Measurements from ENCODE around the gene DUSP9. TPM values are rescaled to one million over a fixed set of nuclear protein-coding genes. Genes with fewer than 3 reads are reported as not detected.

DUSP9 gene
- total and polyA plus RNA-seq, 10 of the 15 experiments (the other 5 are each of a cell fraction or from before 2014, with no cell fraction given), result 0.10 TPM; not detected in 9

DNA sequence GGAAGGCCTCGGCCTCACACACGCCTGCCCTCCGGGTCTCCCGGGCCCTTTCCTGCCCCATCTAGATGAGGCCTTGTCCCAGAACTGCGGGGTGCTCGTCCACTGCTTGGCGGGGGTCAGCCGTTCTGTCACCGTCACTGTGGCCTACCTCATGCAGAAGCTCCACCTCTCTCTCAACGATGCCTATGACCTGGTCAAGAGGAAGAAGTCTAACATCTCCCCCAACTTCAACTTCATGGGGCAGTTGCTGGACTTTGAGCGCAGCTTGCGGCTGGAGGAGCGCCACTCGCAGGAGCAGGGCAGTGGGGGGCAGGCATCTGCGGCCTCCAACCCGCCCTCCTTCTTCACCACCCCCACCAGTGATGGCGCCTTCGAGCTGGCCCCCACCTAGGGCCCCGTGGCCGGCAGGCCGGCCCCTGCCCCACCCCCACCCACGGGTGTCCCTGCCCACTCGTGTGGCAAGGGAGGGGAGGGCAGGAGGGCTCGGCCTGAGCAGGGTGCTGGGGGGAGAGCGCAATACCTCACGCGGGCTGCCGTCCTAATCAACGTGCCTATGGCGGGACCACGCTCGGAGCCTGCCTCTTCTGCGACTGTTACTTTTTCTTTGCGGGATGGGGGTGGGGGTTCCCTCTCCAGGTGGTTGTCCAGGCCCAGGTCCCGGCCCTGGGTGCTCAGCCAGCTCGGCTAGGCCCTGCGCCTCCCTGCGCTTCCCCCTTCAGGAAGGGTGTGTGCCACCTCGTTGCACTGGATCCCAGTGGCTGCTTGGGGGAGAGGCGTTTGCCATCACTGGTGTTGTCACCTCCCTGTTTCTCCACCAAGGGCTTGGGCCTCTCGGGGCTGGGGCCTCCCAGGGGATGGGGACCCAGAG lies 3.1 kb downstream of the DUSP9 start:
- intact Hi-C loops (cut with micrococcal nuclease; ENCODE audit: unreplicated experiment), result loop anchor here (2.0 kb wide), 1 partner anchor 95 kb away; no protein-coding TSS in a partner anchor
- no peaks in the 10 kb centered on the region; the same call in 2 of the 3 replicates for H3K9me3 ChIP-seq (replicated peaks; ENCODE audit: control insufficient read depth, insufficient read depth, low read length)
- 55% methylated on average over 33 of the region's 41 CpGs for WGBS (ENCODE audit: insufficient coverage, insufficient replicate concordance, low lambda C conversion rate, missing lambda C conversion rate)
- no peaks in the 10 kb centered on the region for H3K36me3 ChIP-seq (ENCODE audit: control insufficient read depth in 2 of 2, insufficient read depth in 2 of 2, low read length in 1 of 2)
- DNase-seq (ENCODE audit: low read depth, low spot score) (no peak), ATAC-seq (no peak), FAIRE-seq (no peak)
- no peaks in the 10 kb centered on the region for H3K79me2 ChIP-seq (ENCODE audit: control insufficient read depth, insufficient read depth, low read length)
- no peak overlapping the region for H2AFZ ChIP-seq (ENCODE audit: control insufficient read depth, low read depth, low read length)
- H3K4me3 ChIP-seq, result no peak overlapping the region
- ChIA-PET CTCF (interaction anchor here (0.7 to 2.0 kb wide), 5 partner anchors 15 to 110 kb away, joined by 3 to 6 read pairs (median 4); no protein-coding TSS in a partner anchor), SMC1A (ENCODE audit: uncharacterized antibody, unreplicated experiment) (interaction anchor here (0.9 to 1.5 kb wide), 2 partner anchors 69 to 110 kb away, joined by 3 read pairs; no protein-coding TSS in a partner anchor), POLR2A (no interaction called here), RAD21 (ENCODE audit: unreplicated experiment) (interaction anchor here (1.7 to 2.2 kb wide), 3 partner anchors 96 to 708 kb away, joined by 5 to 6 read pairs (median 5); no protein-coding TSS in a partner anchor)
- no peak overlapping the region for H3K4me2 ChIP-seq (ENCODE audit: control insufficient read depth, insufficient read depth)
- H4K20me1 ChIP-seq (ENCODE audit: control insufficient read depth, insufficient read depth), result no peaks in the 10 kb centered on the region
- H3K27ac ChIP-seq (ENCODE audit: control insufficient read depth, insufficient read depth), result no peak overlapping the region
- BruUV-seq (replicated peaks), result no TSS peak
- no peak overlapping the region for H3K9ac ChIP-seq (ENCODE audit: control insufficient read depth, insufficient read depth, low read length)
- H3K4me1 ChIP-seq (ENCODE audit: control insufficient read depth, insufficient read depth, low read length), result no peaks in the 10 kb centered on the region
- peaks cover 0 to 1% of the 10 kb centered on the region in 2 experiments; a peak in 2 of 4 replicates for H3K27me3 ChIP-seq (replicated peaks in 1 of 2; ENCODE audit: control insufficient read depth in 2 of 2, insufficient read depth in 2 of 2, low read length in 1 of 2)
- in situ Hi-C loops (cut with MboI), result loop anchor here (10.0 kb wide), 1 partner anchor 115 kb away; no protein-coding TSS in a partner anchor
- TF ChIP-seq SUZ12 (IDR thresholded peaks at IDR 0.05; ENCODE audit: unreplicated experiment) (no peak), STAT3 (IDR thresholded peaks at IDR 0.05; ENCODE audit: low read depth, low read length) (no peak), NRF1 (conservative IDR thresholded peaks at IDR 0.05; ENCODE audit: low read depth, low read length) (no peak), NR2C1 (IDR thresholded peaks at IDR 0.05) (no peak), RB1 (IDR thresholded peaks at IDR 0.05; ENCODE audit: borderline replicate concordance) (no peak), TCF3 (IDR thresholded peaks at IDR 0.05; ENCODE audit: borderline replicate concordance, insufficient read depth, low read depth, low read length) (no peak), IRF4 (IDR thresholded peaks at IDR 0.05; ENCODE audit: low read depth, low read length) (no peak), ZBED1 (IDR thresholded peaks at IDR 0.05; ENCODE audit: borderline replicate concordance) (no peak)
- TF ChIP-seq, protein P1, sequence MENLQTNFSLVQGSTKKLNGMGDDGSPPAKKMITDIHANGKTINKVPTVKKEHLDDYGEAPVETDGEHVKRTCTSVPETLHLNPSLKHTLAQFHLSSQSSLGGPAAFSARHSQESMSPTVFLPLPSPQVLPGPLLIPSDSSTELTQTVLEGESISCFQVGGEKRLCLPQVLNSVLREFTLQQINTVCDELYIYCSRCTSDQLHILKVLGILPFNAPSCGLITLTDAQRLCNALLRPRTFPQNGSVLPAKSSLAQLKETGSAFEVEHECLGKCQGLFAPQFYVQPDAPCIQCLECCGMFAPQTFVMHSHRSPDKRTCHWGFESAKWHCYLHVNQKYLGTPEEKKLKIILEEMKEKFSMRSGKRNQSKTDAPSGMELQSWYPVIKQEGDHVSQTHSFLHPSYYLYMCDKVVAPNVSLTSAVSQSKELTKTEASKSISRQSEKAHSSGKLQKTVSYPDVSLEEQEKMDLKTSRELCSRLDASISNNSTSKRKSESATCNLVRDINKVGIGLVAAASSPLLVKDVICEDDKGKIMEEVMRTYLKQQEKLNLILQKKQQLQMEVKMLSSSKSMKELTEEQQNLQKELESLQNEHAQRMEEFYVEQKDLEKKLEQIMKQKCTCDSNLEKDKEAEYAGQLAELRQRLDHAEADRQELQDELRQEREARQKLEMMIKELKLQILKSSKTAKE (IDR thresholded peaks at IDR 0.05; ENCODE audit: low read depth, poor library complexity, severe bottlenecking), result no peak
- TF ChIP-seq, protein P2, sequence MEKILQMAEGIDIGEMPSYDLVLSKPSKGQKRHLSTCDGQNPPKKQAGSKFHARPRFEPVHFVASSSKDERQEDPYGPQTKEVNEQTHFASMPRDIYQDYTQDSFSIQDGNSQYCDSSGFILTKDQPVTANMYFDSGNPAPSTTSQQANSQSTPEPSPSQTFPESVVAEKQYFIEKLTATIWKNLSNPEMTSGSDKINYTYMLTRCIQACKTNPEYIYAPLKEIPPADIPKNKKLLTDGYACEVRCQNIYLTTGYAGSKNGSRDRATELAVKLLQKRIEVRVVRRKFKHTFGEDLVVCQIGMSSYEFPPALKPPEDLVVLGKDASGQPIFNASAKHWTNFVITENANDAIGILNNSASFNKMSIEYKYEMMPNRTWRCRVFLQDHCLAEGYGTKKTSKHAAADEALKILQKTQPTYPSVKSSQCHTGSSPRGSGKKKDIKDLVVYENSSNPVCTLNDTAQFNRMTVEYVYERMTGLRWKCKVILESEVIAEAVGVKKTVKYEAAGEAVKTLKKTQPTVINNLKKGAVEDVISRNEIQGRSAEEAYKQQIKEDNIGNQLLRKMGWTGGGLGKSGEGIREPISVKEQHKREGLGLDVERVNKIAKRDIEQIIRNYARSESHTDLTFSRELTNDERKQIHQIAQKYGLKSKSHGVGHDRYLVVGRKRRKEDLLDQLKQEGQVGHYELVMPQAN (conservative IDR thresholded peaks at IDR 0.05), result no peak
- TF ChIP-seq, protein P3, sequence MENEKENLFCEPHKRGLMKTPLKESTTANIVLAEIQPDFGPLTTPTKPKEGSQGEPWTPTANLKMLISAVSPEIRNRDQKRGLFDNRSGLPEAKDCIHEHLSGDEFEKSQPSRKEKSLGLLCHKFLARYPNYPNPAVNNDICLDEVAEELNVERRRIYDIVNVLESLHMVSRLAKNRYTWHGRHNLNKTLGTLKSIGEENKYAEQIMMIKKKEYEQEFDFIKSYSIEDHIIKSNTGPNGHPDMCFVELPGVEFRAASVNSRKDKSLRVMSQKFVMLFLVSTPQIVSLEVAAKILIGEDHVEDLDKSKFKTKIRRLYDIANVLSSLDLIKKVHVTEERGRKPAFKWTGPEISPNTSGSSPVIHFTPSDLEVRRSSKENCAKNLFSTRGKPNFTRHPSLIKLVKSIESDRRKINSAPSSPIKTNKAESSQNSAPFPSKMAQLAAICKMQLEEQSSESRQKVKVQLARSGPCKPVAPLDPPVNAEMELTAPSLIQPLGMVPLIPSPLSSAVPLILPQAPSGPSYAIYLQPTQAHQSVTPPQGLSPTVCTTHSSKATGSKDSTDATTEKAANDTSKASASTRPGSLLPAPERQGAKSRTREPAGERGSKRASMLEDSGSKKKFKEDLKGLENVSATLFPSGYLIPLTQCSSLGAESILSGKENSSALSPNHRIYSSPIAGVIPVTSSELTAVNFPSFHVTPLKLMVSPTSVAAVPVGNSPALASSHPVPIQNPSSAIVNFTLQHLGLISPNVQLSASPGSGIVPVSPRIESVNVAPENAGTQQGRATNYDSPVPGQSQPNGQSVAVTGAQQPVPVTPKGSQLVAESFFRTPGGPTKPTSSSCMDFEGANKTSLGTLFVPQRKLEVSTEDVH (IDR thresholded peaks at IDR 0.05; ENCODE audit: low read depth, partially characterized antibody), result no peak

Data from GM12878 (cell line).